ENCODE data around the gene CHAD. TPM values are rescaled to one million over a fixed set of nuclear protein-coding genes. Genes with fewer than 3 reads are reported as not detected.

CHAD gene
- total and polyA plus RNA-seq, 7 donors, result 3.7 to 7.2 (median 4.4) TPM; not detected in 4

DNA sequence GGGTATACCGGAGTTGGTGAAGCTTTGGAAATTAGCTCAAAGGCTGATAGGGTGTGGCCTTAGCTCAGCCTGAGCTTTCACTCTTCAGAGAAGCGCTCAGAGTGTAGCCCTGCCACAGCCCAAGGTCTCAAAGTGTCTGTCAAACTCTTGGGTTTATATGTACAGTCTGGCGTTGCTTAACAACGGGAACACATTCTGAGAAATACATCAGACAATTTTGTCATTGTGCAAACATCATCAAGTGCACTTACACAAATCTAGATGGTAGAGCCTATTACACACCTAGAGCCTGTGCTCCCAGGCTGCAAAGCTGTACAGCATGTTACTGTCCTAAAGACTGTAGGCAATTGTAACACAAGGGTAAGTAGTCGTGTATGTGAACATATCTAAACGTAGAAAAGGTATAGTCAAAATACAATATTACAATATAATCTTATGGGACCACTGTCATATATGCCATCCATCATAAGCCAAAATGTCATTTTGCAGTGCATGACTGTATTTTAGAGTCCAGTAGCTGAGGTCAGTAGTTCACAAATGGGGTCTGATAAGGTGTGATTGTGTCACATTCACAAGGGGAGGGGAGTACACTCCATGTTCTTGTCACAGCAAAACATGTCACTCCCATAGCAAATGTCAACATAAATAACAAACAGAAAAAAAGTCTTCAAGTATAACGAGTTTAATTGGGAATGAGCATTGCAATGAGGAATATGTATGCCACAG is 20.6 kb downstream of the CHAD start:
- Histone ChIP-seq H3K27me3 (no peaks in the 10 kb centered on the region), H3K27ac (no peak overlapping the region), H3K9me3 (no peaks in the 10 kb centered on the region), H3K36me3 (no peaks in the 10 kb centered on the region), H3K4me1 (no peaks in the 10 kb centered on the region), H3K4me3 (no peak overlapping the region)
- WGBS, 2 donors, result 22 to 73% methylated on average over 7 of the region's 7 CpGs
- DNase-seq, result no peak
- TF ChIP-seq, protein P1, sequence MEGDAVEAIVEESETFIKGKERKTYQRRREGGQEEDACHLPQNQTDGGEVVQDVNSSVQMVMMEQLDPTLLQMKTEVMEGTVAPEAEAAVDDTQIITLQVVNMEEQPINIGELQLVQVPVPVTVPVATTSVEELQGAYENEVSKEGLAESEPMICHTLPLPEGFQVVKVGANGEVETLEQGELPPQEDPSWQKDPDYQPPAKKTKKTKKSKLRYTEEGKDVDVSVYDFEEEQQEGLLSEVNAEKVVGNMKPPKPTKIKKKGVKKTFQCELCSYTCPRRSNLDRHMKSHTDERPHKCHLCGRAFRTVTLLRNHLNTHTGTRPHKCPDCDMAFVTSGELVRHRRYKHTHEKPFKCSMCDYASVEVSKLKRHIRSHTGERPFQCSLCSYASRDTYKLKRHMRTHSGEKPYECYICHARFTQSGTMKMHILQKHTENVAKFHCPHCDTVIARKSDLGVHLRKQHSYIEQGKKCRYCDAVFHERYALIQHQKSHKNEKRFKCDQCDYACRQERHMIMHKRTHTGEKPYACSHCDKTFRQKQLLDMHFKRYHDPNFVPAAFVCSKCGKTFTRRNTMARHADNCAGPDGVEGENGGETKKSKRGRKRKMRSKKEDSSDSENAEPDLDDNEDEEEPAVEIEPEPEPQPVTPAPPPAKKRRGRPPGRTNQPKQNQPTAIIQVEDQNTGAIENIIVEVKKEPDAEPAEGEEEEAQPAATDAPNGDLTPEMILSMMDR (IDR thresholded peaks at IDR 0.05), result no peak
- TF ChIP-seq POLR2A (IDR thresholded peaks at IDR 0.05) (no peak), EP300 (IDR thresholded peaks at IDR 0.05) (no peak), POLR2AphosphoS5 (IDR thresholded peaks at IDR 0.05) (no peak)
- intact Hi-C loops (cut with DNase I), result no loop called here

DNA sequence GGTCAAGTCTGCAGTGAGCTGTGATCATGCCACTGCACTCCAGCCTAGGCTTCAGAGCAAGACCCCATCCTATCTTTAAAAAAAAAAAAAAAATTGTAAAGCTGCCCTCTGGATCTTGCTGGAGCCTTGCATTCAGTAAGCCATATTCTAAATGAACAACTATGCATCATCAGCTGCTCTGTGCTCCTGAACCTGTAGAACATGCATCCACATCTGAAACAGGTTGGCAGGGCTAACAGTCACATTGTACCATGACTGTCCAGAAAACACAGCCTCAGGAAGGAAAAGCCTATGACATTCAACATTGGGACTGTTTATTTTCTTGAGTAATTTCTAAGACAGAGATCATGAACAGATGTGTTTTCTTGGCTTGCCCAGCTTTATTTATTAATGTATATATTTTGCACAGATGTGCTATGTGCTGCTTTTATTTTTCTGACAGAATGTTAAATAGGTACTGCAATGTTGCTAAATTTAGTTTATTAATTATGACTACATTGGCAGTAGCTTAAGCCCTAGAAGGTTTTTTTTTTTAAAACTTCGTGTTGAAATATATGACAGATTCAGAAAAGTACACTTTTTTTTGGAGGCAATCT is 22.9 kb downstream of the CHAD start:
- TF ChIP-seq POLR2A (IDR thresholded peaks at IDR 0.05), result no peak
- TF ChIP-seq POLR2AphosphoS5 (IDR thresholded peaks at IDR 0.05), result no peak
- TF ChIP-seq, protein P1 (IDR thresholded peaks at IDR 0.05), result no peak
- no peak for TF ChIP-seq EP300 (IDR thresholded peaks at IDR 0.05)
- WGBS, 2 donors, result 18 to 37% methylated on average over 1 of the region's 1 CpG
- Histone ChIP-seq H3K4me3 (no peak overlapping the region), H3K27ac (no peak overlapping the region), H3K36me3 (no peaks in the 10 kb centered on the region), H3K4me1 (no peaks in the 10 kb centered on the region), H3K9me3 (no peaks in the 10 kb centered on the region), H3K27me3 (no peaks in the 10 kb centered on the region)
- intact Hi-C loops (cut with DNase I), result no loop called here
- no peak for DNase-seq

DNA sequence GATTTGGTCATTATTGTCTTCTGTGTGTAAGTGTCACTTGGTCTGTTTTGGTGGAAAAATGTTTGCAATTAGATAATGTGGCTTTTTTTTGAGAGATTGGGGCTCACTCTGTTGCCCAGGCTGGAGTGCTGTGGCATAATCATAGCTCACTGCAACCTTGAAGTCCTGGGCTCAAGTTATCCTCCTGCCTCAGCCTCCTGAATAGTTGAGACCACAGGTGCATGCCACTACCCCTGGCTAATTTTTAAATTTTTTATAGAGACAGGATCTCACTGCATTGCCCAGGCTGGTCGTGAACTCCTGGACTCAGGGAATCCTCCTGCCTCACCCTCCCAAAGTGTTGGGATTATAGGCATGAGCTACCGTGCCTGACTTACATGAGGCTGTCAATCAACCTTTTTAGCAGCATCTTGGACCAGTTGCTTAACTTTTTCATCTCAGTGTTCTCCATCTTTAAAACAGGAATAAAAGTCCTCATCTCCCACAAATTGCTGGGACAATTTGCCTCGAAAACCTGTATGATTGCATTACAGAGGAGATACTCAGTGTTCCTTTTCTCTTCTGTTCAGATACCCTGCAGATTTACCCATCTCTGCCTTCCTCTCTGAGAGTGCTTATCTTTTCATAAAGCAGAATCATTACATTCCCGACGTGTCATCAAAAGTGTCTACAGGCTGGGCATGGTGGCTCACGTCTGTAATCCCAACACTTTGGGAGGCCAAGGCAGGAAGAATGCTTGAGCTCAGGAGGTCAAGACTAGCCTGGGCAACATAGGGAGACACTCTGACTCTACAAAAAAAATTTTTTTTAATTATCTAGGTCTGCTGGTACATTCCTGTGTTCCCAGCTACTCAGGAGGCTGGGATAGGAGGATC is 23.6 kb downstream of the CHAD start:
- no peak for DNase-seq
- WGBS, 2 donors, result 85 to 93% methylated on average over 6 of the region's 6 CpGs

DNA sequence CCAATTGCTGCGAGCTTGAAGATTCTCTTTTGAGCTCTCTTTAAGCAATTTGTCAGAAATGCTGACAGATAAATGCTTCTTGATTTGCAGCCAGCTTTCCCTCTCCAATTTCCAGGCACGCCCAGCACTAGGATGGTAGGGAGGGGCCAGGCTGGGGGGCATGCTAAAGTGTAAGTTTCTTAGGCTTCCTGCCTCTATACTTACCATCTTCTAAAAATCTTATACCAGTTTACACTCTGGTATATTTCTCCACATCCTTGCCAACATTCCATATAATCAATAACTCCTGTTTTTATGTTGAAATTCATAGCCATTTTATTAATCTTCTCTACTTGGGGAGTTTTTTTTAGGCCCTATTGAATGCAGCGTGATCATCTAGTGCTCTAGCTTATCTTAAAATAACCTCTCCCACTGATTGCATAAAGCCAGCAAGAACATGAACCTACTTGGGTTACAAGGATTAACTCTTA is 25.1 kb downstream of the CHAD start:
- intact Hi-C loops (cut with DNase I), result no loop called here
- TF ChIP-seq EP300 (IDR thresholded peaks at IDR 0.05) (no peak), POLR2AphosphoS5 (IDR thresholded peaks at IDR 0.05) (no peak), POLR2A (IDR thresholded peaks at IDR 0.05) (no peak)
- TF ChIP-seq, protein P1 (IDR thresholded peaks at IDR 0.05), result no peak
- no peaks in the 10 kb centered on the region for H3K4me1 ChIP-seq
- no peaks in the 10 kb centered on the region for H3K36me3 ChIP-seq
- no peaks in the 10 kb centered on the region for H3K27me3 ChIP-seq
- H3K27ac ChIP-seq, result no peak overlapping the region
- no peak overlapping the region for H3K4me3 ChIP-seq
- WGBS, 2 donors, result 12 to 45% methylated on average over 3 of the region's 3 CpGs
- no peak for DNase-seq
- no peaks in the 10 kb centered on the region for H3K9me3 ChIP-seq

More for the DNA sequence above, 23.6 kb downstream of the CHAD start:
- H3K4me3 ChIP-seq, result no peak overlapping the region
- H3K9me3 ChIP-seq, result no peaks in the 10 kb centered on the region
- intact Hi-C loops (cut with DNase I), result no loop called here
- no peak for TF ChIP-seq POLR2AphosphoS5 (IDR thresholded peaks at IDR 0.05)
- no peaks in the 10 kb centered on the region for H3K4me1 ChIP-seq
- H3K27me3 ChIP-seq, result no peaks in the 10 kb centered on the region
- H3K27ac ChIP-seq, result no peak overlapping the region
- no peaks in the 10 kb centered on the region for H3K36me3 ChIP-seq

All from sigmoid colon (tissue), 7 donors.